Upper lobe of left lung (tissue), 6 donors: ENCODE results near the gene RIPK4. TPM values are rescaled to one million over a fixed set of nuclear protein-coding genes. Genes with fewer than 3 reads are reported as not detected.

ENCODE experiments used
- ATAC-seq, 2 donors: fragments of 200-7000 bp; cut with Tn5 transposase; one replicate each; pipeline ENCODE4 v1.9.1; 2022; ENCODE audit warnings: mild to moderate bottlenecking in 2 of 2, moderate library complexity in 2 of 2; ENCODE audit not compliant: low FRiP score in 2 of 2
- DNase-seq, 2 donors: peaks; one replicate each; pipeline ENCODE4 v3.0.0-alpha.2; 2019 to 2020
- H3K27ac ChIP-seq, 4 donors: fragments of 200-600 bp; sonication (generic); one replicate each; pipeline ENCODE4 v1.5.1; 2016 to 2019
- H3K27me3 ChIP-seq, 4 donors: fragments of 200-600 bp; sonication (generic); one replicate each; pipeline ENCODE4 v1.5.1; 2017 to 2019
- H3K36me3 ChIP-seq, 4 donors: fragments of 200-600 bp; sonication (generic); one replicate each; pipeline ENCODE4 v1.5.1; 2016 to 2019
- H3K4me1 ChIP-seq, 4 donors: fragments of 200-600 bp; sonication (generic); one replicate each; pipeline ENCODE4 v1.5.1; 2018 to 2019
- H3K4me3 ChIP-seq, 4 donors: fragments of 200-600 bp; sonication (generic); one replicate each; pipeline ENCODE4 v1.5.1; 2017 to 2019; ENCODE audit warnings: mild to moderate bottlenecking in 2 of 4, moderate library complexity in 1 of 4
- H3K9me3 ChIP-seq, 4 donors: fragments of 200-600 bp; sonication (generic); one replicate each; pipeline ENCODE4 v1.5.1; 2018 to 2019
- EP300 ChIP-seq, 4 donors: sonication (generic); formaldehyde crosslinking; IDR thresholded peaks; one replicate each; pipeline ENCODE4 v1.5.1; 2017; ENCODE audit warnings: antibody characterized with exemption in 4 of 4, control low read depth in 2 of 4
- POLR2A ChIP-seq, 4 donors: fragments of 450-650 bp; IDR thresholded peaks; one replicate each; pipeline ENCODE4 v1.5.1; 2016 to 2017; ENCODE audit warnings: antibody characterized with exemption in 4 of 4, mild to moderate bottlenecking in 2 of 4
- POLR2AphosphoS5 ChIP-seq, 2 donors: sonication (generic); formaldehyde crosslinking; IDR thresholded peaks; one replicate each; pipeline ENCODE4 v1.5.1; 2017; ENCODE audit warnings: antibody characterized with exemption in 2 of 2
- WGBS, 2 donors: methylation state at CpG; one replicate each; pipeline ENCODE4 v1.1.5; 2017 to 2018; 5-methylcytosine and 5-hydroxymethylcytosine counted together
- total RNA-seq, 6 donors: library from RNA; depleted of rRNA in 4 of 6; stranded (reverse); fragments of >200 nt in 4 of 6; gene quantifications; one replicate each; pipeline versions ENCODE4 v1.1.0 to v1.2.1, GENCODE V29; 2016 to 2021
- TF ChIP-seq, protein P1 (sequence below), 6 experiments: fragments of 450-650 bp in 4 of 6; fragments of 200-600 bp in 2 of 6; sonication (generic) in 2 of 6; IDR thresholded peaks; one replicate each; pipeline ENCODE4 v1.5.1; 2016 to 2019; ENCODE audit warnings: antibody characterized with exemption in 6 of 6
- donor health status: DM: no; HTN: no; CAD: no; lungs with moderate emphysema.
- donor health status: DM: no; HTN: yes; CAD: no; lungs with severe emphysema.

The RIPK4 gene
- total RNA-seq, 6 donors from 2014 or later, result 6.3 to 18.6 (median 14.9) TPM

DNA sequence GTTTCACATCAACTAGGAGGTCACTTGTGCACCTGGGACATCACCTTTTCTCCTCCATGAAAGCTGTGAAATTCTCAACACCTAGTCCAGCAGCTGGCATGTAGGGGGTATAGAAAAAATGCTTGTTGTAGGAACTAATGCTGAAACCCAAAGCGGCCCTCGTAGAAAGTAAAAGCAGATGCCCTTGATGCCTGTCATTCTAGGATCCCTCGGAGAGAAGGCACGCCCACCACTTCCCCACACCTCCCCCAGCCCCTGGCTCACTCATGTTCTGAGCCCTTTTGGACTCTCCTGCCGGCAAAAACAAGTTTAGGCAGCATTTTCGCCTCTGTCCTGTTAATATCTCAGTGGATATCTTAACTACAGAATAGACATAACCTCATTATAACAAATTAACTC, 36.5 kb downstream of the RIPK4 start:
- Histone ChIP-seq H3K27me3 (no peaks in the 10 kb centered on the region), H3K9me3 (peaks cover 0 to 3% (median 0%) of the 10 kb centered on the region in 4 donors), H3K4me1 (peaks cover 0 to 3% (median 2%) of the 10 kb centered on the region in 4 donors), H3K36me3 (no peaks in the 10 kb centered on the region), H3K27ac (no peak overlapping the region), H3K4me3 (no peak overlapping the region)
- DNase-seq (no peak), ATAC-seq (no peak)
- TF ChIP-seq EP300 (IDR thresholded peaks at IDR 0.05), result no peak
- TF ChIP-seq, protein P1, sequence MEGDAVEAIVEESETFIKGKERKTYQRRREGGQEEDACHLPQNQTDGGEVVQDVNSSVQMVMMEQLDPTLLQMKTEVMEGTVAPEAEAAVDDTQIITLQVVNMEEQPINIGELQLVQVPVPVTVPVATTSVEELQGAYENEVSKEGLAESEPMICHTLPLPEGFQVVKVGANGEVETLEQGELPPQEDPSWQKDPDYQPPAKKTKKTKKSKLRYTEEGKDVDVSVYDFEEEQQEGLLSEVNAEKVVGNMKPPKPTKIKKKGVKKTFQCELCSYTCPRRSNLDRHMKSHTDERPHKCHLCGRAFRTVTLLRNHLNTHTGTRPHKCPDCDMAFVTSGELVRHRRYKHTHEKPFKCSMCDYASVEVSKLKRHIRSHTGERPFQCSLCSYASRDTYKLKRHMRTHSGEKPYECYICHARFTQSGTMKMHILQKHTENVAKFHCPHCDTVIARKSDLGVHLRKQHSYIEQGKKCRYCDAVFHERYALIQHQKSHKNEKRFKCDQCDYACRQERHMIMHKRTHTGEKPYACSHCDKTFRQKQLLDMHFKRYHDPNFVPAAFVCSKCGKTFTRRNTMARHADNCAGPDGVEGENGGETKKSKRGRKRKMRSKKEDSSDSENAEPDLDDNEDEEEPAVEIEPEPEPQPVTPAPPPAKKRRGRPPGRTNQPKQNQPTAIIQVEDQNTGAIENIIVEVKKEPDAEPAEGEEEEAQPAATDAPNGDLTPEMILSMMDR (IDR thresholded peaks at IDR 0.05), result no peak
- no peak for TF ChIP-seq POLR2A (IDR thresholded peaks at IDR 0.05)
- no peak for TF ChIP-seq POLR2AphosphoS5 (IDR thresholded peaks at IDR 0.05)
- WGBS, 2 donors, result 48 to 57% methylated on average over 6 of the region's 6 CpGs

DNA sequence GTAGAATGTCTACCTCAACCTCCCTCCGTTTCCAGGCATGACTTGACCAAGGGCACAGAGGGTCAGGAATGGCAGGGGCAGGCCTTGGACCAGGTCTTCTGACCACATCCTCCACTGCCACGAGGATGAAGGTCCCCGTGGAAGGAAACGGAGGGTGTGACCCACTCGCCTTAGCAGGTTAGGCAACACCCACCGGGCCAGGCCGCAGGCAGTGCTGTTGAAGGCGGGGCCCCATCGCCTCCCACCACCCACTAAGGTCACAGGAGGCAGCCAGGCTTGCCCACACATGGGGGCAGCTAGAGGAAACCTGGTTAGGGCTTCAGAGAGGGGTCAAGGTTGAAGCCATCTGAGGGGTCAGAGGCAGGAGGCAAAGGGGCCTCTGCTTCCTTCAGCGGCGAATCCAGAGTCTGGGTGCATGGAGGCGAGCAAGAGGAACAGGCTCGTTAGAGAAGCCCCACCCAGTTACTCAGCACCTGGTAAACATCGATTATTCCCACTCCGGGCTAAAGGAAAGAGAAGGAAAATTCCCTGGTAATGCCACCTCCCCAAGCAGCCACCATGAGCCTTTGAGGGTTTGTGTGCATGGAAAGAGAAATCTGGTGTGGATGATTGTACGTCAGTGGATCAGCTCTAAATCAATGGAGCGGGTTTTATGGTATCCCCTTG, 37.0 kb downstream of the RIPK4 start:
- ATAC-seq, result no peak
- H3K27ac ChIP-seq, result no peak overlapping the region
- peaks cover 0 to 3% (median 2%) of the 10 kb centered on the region in 4 donors for H3K4me1 ChIP-seq
- WGBS, 2 donors, result 75 to 77% methylated on average over 10 to 17 of the region's 17 CpGs
- H3K27me3 ChIP-seq, result no peaks in the 10 kb centered on the region
- H3K9me3 ChIP-seq, result peaks cover 0 to 3% (median 0%) of the 10 kb centered on the region in 4 donors
- no peaks in the 10 kb centered on the region for H3K36me3 ChIP-seq
- TF ChIP-seq, protein P1 (IDR thresholded peaks at IDR 0.05), result no peak
- TF ChIP-seq POLR2AphosphoS5 (IDR thresholded peaks at IDR 0.05), result no peak
- no peak for TF ChIP-seq EP300 (IDR thresholded peaks at IDR 0.05)
- TF ChIP-seq POLR2A (IDR thresholded peaks at IDR 0.05), result no peak
- DNase-seq, result no peak
- H3K4me3 ChIP-seq, result no peak overlapping the region

DNA sequence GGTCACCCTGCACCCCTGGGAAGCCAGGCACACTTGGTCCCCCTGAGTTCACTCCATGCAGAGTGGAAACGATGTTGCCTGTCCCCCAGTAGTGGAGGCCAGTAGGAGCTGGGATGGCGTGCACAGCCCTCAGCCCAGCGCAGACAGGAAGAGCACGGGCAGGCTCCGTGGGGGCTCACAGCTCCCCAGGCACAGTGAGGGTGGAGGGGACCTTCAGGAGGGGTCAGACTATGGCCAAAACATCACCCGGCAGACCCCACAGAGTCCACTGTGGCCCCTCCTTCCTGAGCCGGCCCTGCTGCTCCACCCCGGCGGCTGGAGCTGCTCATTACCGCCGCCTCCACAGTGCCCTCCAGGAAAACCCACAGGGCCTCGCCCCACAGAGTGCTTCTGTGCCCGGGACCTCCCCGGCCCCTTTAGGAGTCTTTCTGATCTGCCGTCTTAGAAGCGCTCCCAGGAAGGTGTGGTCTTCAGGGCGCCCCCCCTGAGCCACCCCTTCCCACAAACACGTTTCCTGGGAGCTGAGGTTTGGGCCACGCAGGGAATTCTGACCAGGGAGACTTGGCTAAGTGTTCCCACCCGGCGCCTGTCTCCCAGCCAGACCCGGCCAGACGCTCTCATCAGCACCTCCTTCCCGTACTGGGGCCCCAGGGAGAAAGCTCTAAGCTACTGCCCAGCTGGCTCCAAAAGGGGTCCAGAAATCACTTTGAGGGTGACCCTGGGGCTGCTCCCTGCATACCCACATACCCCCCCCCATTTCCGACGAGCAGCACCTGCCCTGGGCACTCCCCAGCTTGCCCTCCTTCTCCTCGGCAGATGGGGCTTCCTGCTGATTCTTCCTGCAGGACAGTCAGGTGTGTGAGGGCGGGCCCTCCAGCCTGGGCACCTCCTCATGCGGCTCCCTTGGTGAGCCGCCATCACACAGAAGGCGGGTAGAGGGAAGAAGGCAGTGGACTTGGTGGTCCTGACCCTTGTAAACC, 38.8 kb downstream of the RIPK4 start:
- ATAC-seq (no peak), DNase-seq (no peak)
- 72% methylated on average over 25 to 27 of the region's 31 CpGs for WGBS, 2 donors
- Histone ChIP-seq H3K4me1 (peaks cover 0 to 3% (median 2%) of the 10 kb centered on the region in 4 donors), H3K27ac (no peak overlapping the region), H3K27me3 (no peaks in the 10 kb centered on the region), H3K4me3 (no peak overlapping the region), H3K9me3 (peaks cover 0 to 3% (median 0%) of the 10 kb centered on the region in 4 donors), H3K36me3 (no peaks in the 10 kb centered on the region)
- TF ChIP-seq EP300 (IDR thresholded peaks at IDR 0.05) (no peak), POLR2A (IDR thresholded peaks at IDR 0.05) (no peak), POLR2AphosphoS5 (IDR thresholded peaks at IDR 0.05) (no peak)
- TF ChIP-seq, protein P1 (IDR thresholded peaks at IDR 0.05), result no peak

DNA sequence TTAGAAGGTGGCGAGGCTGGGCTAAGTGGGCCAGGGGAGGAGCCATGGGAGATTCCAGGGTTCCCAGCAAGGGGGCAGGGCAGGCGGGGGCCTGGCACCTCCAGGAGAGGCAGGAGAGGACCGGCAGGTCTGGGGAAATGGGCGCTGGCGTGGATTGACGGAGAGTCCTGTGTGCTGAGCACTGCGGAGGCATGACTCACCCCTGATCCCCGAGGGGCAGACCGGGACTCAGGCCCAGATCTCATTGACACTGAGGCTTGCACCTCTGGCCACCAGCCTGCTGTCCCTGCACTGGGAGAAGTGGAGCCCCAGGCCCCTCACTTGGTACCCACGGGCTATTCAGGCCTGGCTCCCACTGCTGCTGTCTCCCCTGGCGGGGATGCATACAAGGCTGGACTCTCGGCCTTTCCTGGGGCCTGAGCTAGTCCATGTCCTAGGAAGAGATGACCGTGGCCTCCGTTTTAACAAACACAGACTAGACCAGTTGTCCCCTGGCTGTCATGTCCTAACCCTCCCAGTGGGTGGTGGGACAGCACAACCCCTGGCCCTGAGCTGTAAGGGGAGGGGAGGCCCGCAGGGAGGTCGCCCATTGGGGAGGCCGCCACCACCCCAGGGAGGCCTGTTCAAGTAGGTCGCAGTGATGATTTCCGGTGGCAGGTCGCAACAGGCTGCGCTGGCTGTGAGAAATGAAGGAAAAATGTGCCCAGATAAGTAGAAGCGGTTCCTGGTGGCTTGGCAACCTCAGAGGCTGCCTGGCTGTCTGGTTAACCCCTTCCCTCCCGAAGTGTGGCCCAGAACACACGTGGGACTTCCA, 39.7 kb downstream of the RIPK4 start:
- peaks cover 0 to 3% (median 2%) of the 10 kb centered on the region in 4 donors for H3K4me1 ChIP-seq
- H3K27ac ChIP-seq, result peak overlapping the region in 2 of 4 donors; percentile 1 to 31
- no peaks in the 10 kb centered on the region for H3K27me3 ChIP-seq
- ATAC-seq (peak; percentile 35 to 82), DNase-seq (peak in 1 of 2 donors; percentile 64)
- H3K9me3 ChIP-seq, result peaks cover 0 to 3% (median 0%) of the 10 kb centered on the region in 4 donors
- no peak for TF ChIP-seq EP300 (IDR thresholded peaks at IDR 0.05)
- TF ChIP-seq POLR2A (IDR thresholded peaks at IDR 0.05), result no peak
- TF ChIP-seq, protein P1 (IDR thresholded peaks at IDR 0.05), result no peak
- no peak for TF ChIP-seq POLR2AphosphoS5 (IDR thresholded peaks at IDR 0.05)
- H3K36me3 ChIP-seq, result no peaks in the 10 kb centered on the region
- no peak overlapping the region for H3K4me3 ChIP-seq
- WGBS, 2 donors, result 45 to 56% methylated on average over 13 to 24 of the region's 24 CpGs
